Left ventricle myocardium inferior (tissue), 1 donor: Measurements from ENCODE around the gene AP1G2. TPM values are rescaled to one million over a fixed set of nuclear protein-coding genes. Genes with fewer than 3 reads are reported as not detected.

Experiments
- DNase-seq: peaks from one replicate; pipeline ENCODE4 v3.0.0-alpha.2; 2020
- H3K27ac ChIP-seq: fragments of 200-600 bp; replicated peaks from 2 replicates; pipeline ENCODE4 v1.8.0; 2021
- H3K27me3 ChIP-seq: fragments of 200-600 bp; 2 replicates; pipeline ENCODE4 v1.8.0; 2021; ENCODE audit warnings: low read depth
- H3K36me3 ChIP-seq: fragments of 200-600 bp; 2 replicates; pipeline ENCODE4 v1.8.0; 2021
- H3K4me1 ChIP-seq: fragments of 200-600 bp; 2 replicates; pipeline ENCODE4 v1.8.0; 2021
- H3K4me3 ChIP-seq: fragments of 200-600 bp; 2 replicates; pipeline ENCODE4 v1.8.0; 2021; ENCODE audit warnings: mild to moderate bottlenecking, moderate library complexity
- H3K9me3 ChIP-seq: fragments of 200-600 bp; replicated peaks from 2 replicates; pipeline ENCODE4 v1.8.0; 2021
- CTCF ChIP-seq: fragments of 200-600 bp; IDR thresholded peaks from 2 replicates; pipeline ENCODE4 v1.8.0; 2021; ENCODE audit warnings: antibody characterized with exemption, mild to moderate bottlenecking, borderline replicate concordance
- intact Hi-C: fragments of 100-400 bp; cut with micrococcal nuclease; formaldehyde crosslinking; loops from one replicate; pipeline ENCODE4 v1.11.0; 2022
- total RNA-seq: library from RNA; stranded (reverse); fragmentation: NEBNext Ultra II Directional; extraction: Animal tissue kit (Norgen Biotek cat#: 25700); gene quantifications from one replicate; pipeline ENCODE4 v1.2.1, GENCODE V29; 2021
- donor health status: DM: no; HTN: yes; CAD: no; lungs with severe emphysema.

Gene AP1G2
- total RNA-seq, 1 donor from 2014 or later, result 10.4 TPM

GRCh38 chr14:23605931-23606585 lies 38.5 kb upstream of the AP1G2 start:
- intact Hi-C loops, result no loop called here
- H3K27me3 ChIP-seq, result peaks cover 10% of the 10 kb centered on the region

GRCh38 chr14:23604675-23605170 lies 37.1 kb upstream of the AP1G2 start:
- DNase-seq, result no peak
- intact Hi-C loops, result no loop called here
- peaks cover 18% of the 10 kb centered on the region for H3K4me1 ChIP-seq
- TF ChIP-seq CTCF, result no peak
- no peak overlapping the region for H3K27ac ChIP-seq
- no peaks in the 10 kb centered on the region for H3K36me3 ChIP-seq
- peaks cover 1% of the 10 kb centered on the region for H3K9me3 ChIP-seq
- H3K4me3 ChIP-seq, result no peak overlapping the region
- H3K27me3 ChIP-seq, result peaks cover 9% of the 10 kb centered on the region

More at GRCh38 chr14:23605931-23606585, 38.5 kb upstream of the AP1G2 start:
- Histone ChIP-seq H3K9me3 (no peaks in the 10 kb centered on the region), H3K4me3 (no peak overlapping the region), H3K36me3 (no peaks in the 10 kb centered on the region), H3K27ac (no peak overlapping the region), H3K4me1 (peaks cover 18% of the 10 kb centered on the region)
- DNase-seq, result no peak
- no peak for TF ChIP-seq CTCF

- peaks cover 9% of the 10 kb centered on the region for H3K27me3 ChIP-seq
- H3K9me3 ChIP-seq, result peaks cover 7% of the 10 kb centered on the region
- peaks cover 18% of the 10 kb centered on the region for H3K4me1 ChIP-seq
- intact Hi-C loops, result no loop called here
- H3K36me3 ChIP-seq, result no peaks in the 10 kb centered on the region
- TF ChIP-seq CTCF, result no peak
- H3K4me3 ChIP-seq, result no peak overlapping the region
- no peak overlapping the region for H3K27ac ChIP-seq
- no peak for DNase-seq
Observed at GRCh38 chr14:23604148-23604547, 36.6 kb upstream of the AP1G2 start.

GRCh38 chr14:23603103-23603502 lies 35.5 kb upstream of the AP1G2 start:
- Histone ChIP-seq H3K9me3 (peaks cover 11% of the 10 kb centered on the region), H3K36me3 (no peaks in the 10 kb centered on the region), H3K4me3 (no peak overlapping the region), H3K4me1 (peaks cover 18% of the 10 kb centered on the region), H3K27ac (no peak overlapping the region), H3K27me3 (peaks cover 9% of the 10 kb centered on the region)
- intact Hi-C loops, result no loop called here
- DNase-seq, result no peak
- TF ChIP-seq CTCF, result no peak

- H3K27me3 ChIP-seq, result peaks cover 9% of the 10 kb centered on the region
- no peak for DNase-seq
- no peak overlapping the region for H3K4me3 ChIP-seq
- peaks cover 18% of the 10 kb centered on the region for H3K4me1 ChIP-seq
- H3K9me3 ChIP-seq, result peaks cover 11% of the 10 kb centered on the region
- no peaks in the 10 kb centered on the region for H3K36me3 ChIP-seq
- intact Hi-C loops, result no loop called here
- H3K27ac ChIP-seq, result no peak overlapping the region
- TF ChIP-seq CTCF, result no peak
Observed at GRCh38 chr14:23602181-23603095, 34.8 kb upstream of the AP1G2 start.
